GM23338 (cell line): ENCODE measurements around the gene RNF121.

Experiments
- CREB1 ChIP-seq: fragments of 250-450 bp; sonication (Bioruptor Pico); IDR thresholded peaks from 2 replicates; pipeline ENCODE4 v1.5.0; 2020; ENCODE audit warnings: low read depth, mild to moderate bottlenecking, moderate library complexity
- EZH2 ChIP-seq: fragments of 200-600 bp; sonication (generic); IDR thresholded peaks from one replicate; pipeline ENCODE4 v1.8.0; 2017; ENCODE audit warnings: antibody characterized with exemption, mild to moderate bottlenecking, low read depth; ENCODE audit not compliant: unreplicated experiment
- EZH2phosphoT487 ChIP-seq: fragments of 200-600 bp; sonication (generic); IDR thresholded peaks from one replicate; pipeline ENCODE4 v1.8.1; 2018; ENCODE audit warnings: antibody characterized with exemption; ENCODE audit not compliant: unreplicated experiment
- JUNB ChIP-seq: IDR thresholded peaks from one replicate; pipeline ENCODE4 v1.6.1; 2016; ENCODE audit warnings: antibody characterized with exemption; ENCODE audit not compliant: unreplicated experiment
- POLR2AphosphoS5 ChIP-seq: IDR thresholded peaks from 2 replicates; pipeline ENCODE4 v1.6.1; 2016; ENCODE audit warnings: antibody characterized with exemption, low read depth
- ZNF114 ChIP-seq: fragments of 250-450 bp; sonication (Bioruptor Pico); IDR thresholded peaks from 2 replicates; pipeline ENCODE4 v1.5.0; 2020; ENCODE audit warnings: mild to moderate bottlenecking, moderate library complexity
- TF ChIP-seq, protein P1 (sequence below), 2 experiments: fragments of 200-600 bp in 1 of 2; sonication (generic) in 1 of 2; conservative IDR thresholded peaks; 2 replicates each; pipeline versions ENCODE4 v1.5.1 to v1.6.1; 2016 to 2017; ENCODE audit warnings: antibody characterized with exemption in 2 of 2, low read depth in 2 of 2, mild to moderate bottlenecking in 2 of 2, moderate library complexity in 1 of 2
- TF ChIP-seq, protein P2 (sequence below): IDR thresholded peaks from 2 replicates; pipeline ENCODE4 v1.6.1; 2016; ENCODE audit warnings: antibody characterized with exemption

- TF ChIP-seq, protein P1, sequence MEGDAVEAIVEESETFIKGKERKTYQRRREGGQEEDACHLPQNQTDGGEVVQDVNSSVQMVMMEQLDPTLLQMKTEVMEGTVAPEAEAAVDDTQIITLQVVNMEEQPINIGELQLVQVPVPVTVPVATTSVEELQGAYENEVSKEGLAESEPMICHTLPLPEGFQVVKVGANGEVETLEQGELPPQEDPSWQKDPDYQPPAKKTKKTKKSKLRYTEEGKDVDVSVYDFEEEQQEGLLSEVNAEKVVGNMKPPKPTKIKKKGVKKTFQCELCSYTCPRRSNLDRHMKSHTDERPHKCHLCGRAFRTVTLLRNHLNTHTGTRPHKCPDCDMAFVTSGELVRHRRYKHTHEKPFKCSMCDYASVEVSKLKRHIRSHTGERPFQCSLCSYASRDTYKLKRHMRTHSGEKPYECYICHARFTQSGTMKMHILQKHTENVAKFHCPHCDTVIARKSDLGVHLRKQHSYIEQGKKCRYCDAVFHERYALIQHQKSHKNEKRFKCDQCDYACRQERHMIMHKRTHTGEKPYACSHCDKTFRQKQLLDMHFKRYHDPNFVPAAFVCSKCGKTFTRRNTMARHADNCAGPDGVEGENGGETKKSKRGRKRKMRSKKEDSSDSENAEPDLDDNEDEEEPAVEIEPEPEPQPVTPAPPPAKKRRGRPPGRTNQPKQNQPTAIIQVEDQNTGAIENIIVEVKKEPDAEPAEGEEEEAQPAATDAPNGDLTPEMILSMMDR (conservative IDR thresholded peaks at IDR 0.05; ENCODE audit: low read depth in 2 of 2) = no peak
- no peak for TF ChIP-seq POLR2AphosphoS5
- TF ChIP-seq EZH2 = no peak
- no peak for TF ChIP-seq EZH2phosphoT487
- no peak for TF ChIP-seq JUNB
- no peak for TF ChIP-seq CREB1 (CRISPR knock-in tag)
- no peak for TF ChIP-seq ZNF114 (CRISPR knock-in tag)
- TF ChIP-seq, protein P2, sequence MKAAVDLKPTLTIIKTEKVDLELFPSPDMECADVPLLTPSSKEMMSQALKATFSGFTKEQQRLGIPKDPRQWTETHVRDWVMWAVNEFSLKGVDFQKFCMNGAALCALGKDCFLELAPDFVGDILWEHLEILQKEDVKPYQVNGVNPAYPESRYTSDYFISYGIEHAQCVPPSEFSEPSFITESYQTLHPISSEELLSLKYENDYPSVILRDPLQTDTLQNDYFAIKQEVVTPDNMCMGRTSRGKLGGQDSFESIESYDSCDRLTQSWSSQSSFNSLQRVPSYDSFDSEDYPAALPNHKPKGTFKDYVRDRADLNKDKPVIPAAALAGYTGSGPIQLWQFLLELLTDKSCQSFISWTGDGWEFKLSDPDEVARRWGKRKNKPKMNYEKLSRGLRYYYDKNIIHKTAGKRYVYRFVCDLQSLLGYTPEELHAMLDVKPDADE = no peak
Measured at GRCh38 chr11:72036687-72037086, 107.8 kb downstream of the RNF121 start.
